GM13976 (cell line): ENCODE results near the gene LRRC8C.

Experiments
- DNase-seq: peaks from one replicate; pipeline ENCODE4 v3.0.0; 2012; ENCODE audit warnings: low spot score
- CTCF ChIP-seq: IDR thresholded peaks from 2 replicates; pipeline ENCODE4 v1.5.1; 2012; ENCODE audit warnings: borderline replicate concordance, mild to moderate bottlenecking; ENCODE audit not compliant: insufficient read depth; ENCODE audit errors: extremely low read depth, missing control alignments, control extremely low read depth
- in situ Hi-C: fragments of 300-500 bp; cut with MboI; formaldehyde crosslinking; loops from one replicate; pipeline ENCODE4 v1.12.0; 2022; ENCODE audit warnings: low sequenced_read_pairs, mixed read lengths, inconsistent platforms; ENCODE audit not compliant: unreplicated experiment

LRRC8C gene

GRCh38 chr1:89630048-89630447, 2.9 kb upstream of the LRRC8C start:
- DNase-seq: no peak
- in situ Hi-C loops: loop anchor here (10.0 kb wide), 1 partner anchor 135 kb away; no protein-coding TSS in a partner anchor
- no peak for TF ChIP-seq CTCF

GRCh38 chr1:89631816-89632656, 884 bp upstream of the LRRC8C start:
- no peak for DNase-seq
- in situ Hi-C loops: loop anchor here (10.0 kb wide), 1 partner anchor 133 kb away; no protein-coding TSS in a partner anchor
- TF ChIP-seq CTCF: no peak

- in situ Hi-C loops: loop anchor here (10.0 kb wide), 1 partner anchor 131 kb away; no protein-coding TSS in a partner anchor
- peak; percentile 67 for DNase-seq
- TF ChIP-seq CTCF: no peak
Observed at GRCh38 chr1:89633248-89633799, 404 bp downstream of the LRRC8C start.

GRCh38 chr1:89633800-89634625, 1.1 kb downstream of the LRRC8C start:
- no peak for DNase-seq
- no peak for TF ChIP-seq CTCF
- in situ Hi-C loops: loop anchor here (10.0 kb wide), 1 partner anchor 131 kb away; no protein-coding TSS in a partner anchor

GRCh38 chr1:89635825-89636815, 3.2 kb downstream of the LRRC8C start:
- no peak for DNase-seq
- TF ChIP-seq CTCF: no peak
- in situ Hi-C loops: loop anchor here (10.0 kb wide), 1 partner anchor 129 kb away; no protein-coding TSS in a partner anchor

- in situ Hi-C loops: loop anchor here (10.0 kb wide), 1 partner anchor 127 kb away; no protein-coding TSS in a partner anchor
- no peak for TF ChIP-seq CTCF
- no peak for DNase-seq
Observed at GRCh38 chr1:89637496-89637895, 4.6 kb downstream of the LRRC8C start.
